ENCODE results near the gene PCDHGA6. TPM values are rescaled to one million over a fixed set of nuclear protein-coding genes. Genes with fewer than 3 reads are reported as not detected.
"Not testable (repeated sequence)": the region's sequence is repeated elsewhere in the genome, so short reads cannot be mapped to it uniquely, and the experiment has no call there.

Gene PCDHGA6
- total RNA-seq, 4 donors from 2014 or later: 0.83 to 1.6 (median 1.6) TPM

GRCh38 chr5:141397756-141398551 is 24.3 kb downstream of the PCDHGA6 start, which contains the start of gene PCDHGB5:
Gene PCDHGB5 (plus strand): TSS chr5:141397947. CDS start chr5:141398128, 181 bp downstream.
- TF ChIP-seq CTCF (IDR thresholded peaks at IDR 0.05 in 4 of 5, conservative IDR thresholded peaks at IDR 0.05 in 1 of 5) (peak; percentile 60 to 81 (median 66)), POLR2A (IDR thresholded peaks at IDR 0.05) (peak in 1 of 2 donors; percentile 39)
- H3K9me3 ChIP-seq; intact Hi-C loops (cut with DNase I; ENCODE audit: low total_unique reads); in situ Hi-C loops (cut with MboI; ENCODE audit: low sequenced_read_pairs in 4 of 4); H3K36me3 ChIP-seq: not testable (repeated sequence)
- Histone ChIP-seq H3K27me3 (peaks cover 0 to 11% (median 4%) of the 10 kb centered on the region in 3 donors), H3K27ac (peak within 1 kb of the TSS; percentile 59 to 71 (median 67)), H3K4me3 (peak within 1 kb of the TSS; percentile 50 to 58 (median 52)), H3K4me1 (peaks cover 9 to 13% of the 10 kb centered on the region in 2 donors)
- DNase-seq (peak in 1 of 2 donors; percentile 41), ATAC-seq (peak; percentile 82 to 86)

GRCh38 chr5:141398608-141399007 is 24.9 kb downstream of the PCDHGA6 start:
- ATAC-seq: peak in 1 of 2 donors; percentile 35
- intact Hi-C loops (cut with DNase I; ENCODE audit: low total_unique reads) (no loop called here), in situ Hi-C loops (cut with MboI; ENCODE audit: low sequenced_read_pairs in 4 of 4) (no loop called here)
- peak overlapping the region in 1 of 4 donors; percentile 15 for H3K27ac ChIP-seq
- H3K27me3 ChIP-seq: peaks cover 0 to 11% (median 4%) of the 10 kb centered on the region in 3 donors
- H3K9me3 ChIP-seq: peaks cover 0 to 6% (median 0%) of the 10 kb centered on the region in 3 donors
- no peak for TF ChIP-seq POLR2A (IDR thresholded peaks at IDR 0.05)
- TF ChIP-seq CTCF (IDR thresholded peaks at IDR 0.05 in 4 of 5, conservative IDR thresholded peaks at IDR 0.05 in 1 of 5): peak in 2 of 5 experiments; percentile 14 to 38
- H3K4me1 ChIP-seq: peaks cover 11 to 17% of the 10 kb centered on the region in 2 donors
- peaks cover 0 to 4% of the 10 kb centered on the region in 2 donors for H3K36me3 ChIP-seq
- DNase-seq: no peak
- peak overlapping the region; percentile 11 to 44 (median 32) for H3K4me3 ChIP-seq

- H3K36me3 ChIP-seq: peaks cover 0 to 4% of the 10 kb centered on the region in 2 donors
- no peak for ATAC-seq
- peaks cover 0 to 6% (median 0%) of the 10 kb centered on the region in 3 donors for H3K9me3 ChIP-seq
- no peak for DNase-seq
- H3K27ac ChIP-seq: no peak overlapping the region
- in situ Hi-C loops (cut with MboI; ENCODE audit: low sequenced_read_pairs in 4 of 4) (no loop called here), intact Hi-C loops (cut with DNase I; ENCODE audit: low total_unique reads) (no loop called here)
- peaks cover 11 to 17% of the 10 kb centered on the region in 2 donors for H3K4me1 ChIP-seq
- no peak for TF ChIP-seq POLR2A (IDR thresholded peaks at IDR 0.05)
- TF ChIP-seq CTCF (IDR thresholded peaks at IDR 0.05 in 4 of 5, conservative IDR thresholded peaks at IDR 0.05 in 1 of 5): no peak
- H3K27me3 ChIP-seq: peaks cover 0 to 6% (median 4%) of the 10 kb centered on the region in 3 donors
- H3K4me3 ChIP-seq: peak overlapping the region in 2 of 4 donors; percentile 17 to 44
These were observed 26.0 kb downstream of the PCDHGA6 start for GRCh38 chr5:141399555-141400258.

- peaks cover 0 to 6% (median 0%) of the 10 kb centered on the region in 3 donors for H3K9me3 ChIP-seq
- ATAC-seq: peak; percentile 55 to 63
- peak in 4 of 5 experiments; percentile 35 to 46 (median 40) for TF ChIP-seq CTCF (IDR thresholded peaks at IDR 0.05 in 4 of 5, conservative IDR thresholded peaks at IDR 0.05 in 1 of 5)
- TF ChIP-seq POLR2A (IDR thresholded peaks at IDR 0.05): no peak
- peak within 1 kb of the TSS; percentile 29 to 45 (median 37) for H3K4me3 ChIP-seq
- H3K27ac ChIP-seq: no peak within 1 kb of the TSS
- in situ Hi-C loops (cut with MboI; ENCODE audit: low sequenced_read_pairs in 4 of 4) (no loop called here), intact Hi-C loops (cut with DNase I; ENCODE audit: low total_unique reads) (no loop called here)
- H3K36me3 ChIP-seq: peaks cover 0 to 4% of the 10 kb centered on the region in 2 donors
- peaks cover 0 to 4% (median 0%) of the 10 kb centered on the region in 3 donors for H3K27me3 ChIP-seq
- H3K4me1 ChIP-seq: peaks cover 14 to 15% of the 10 kb centered on the region in 2 donors
- no peak for DNase-seq
These were observed 29.0 kb downstream of the PCDHGA6 start, which contains the start of gene PCDHGA9 for GRCh38 chr5:141402553-141403243. Gene PCDHGA9 (plus strand): TSS chr5:141402778. CDS start chr5:141402953, 175 bp downstream.
